GM21526 (cell line): Measurements from ENCODE around the gene MYLK.
"Not testable (repeated sequence)": the region's sequence is repeated elsewhere in the genome, so short reads cannot be mapped to it uniquely, and the experiment has no call there.

Experiments used
- ATAC-seq: cut with Tn5 transposase; IDR thresholded peaks from one replicate; pipeline ENCODE4 v1.9.1; 2021; ENCODE audit warnings: moderate library complexity; ENCODE audit not compliant: unreplicated experiment, low FRiP score

The MYLK gene

DNA sequence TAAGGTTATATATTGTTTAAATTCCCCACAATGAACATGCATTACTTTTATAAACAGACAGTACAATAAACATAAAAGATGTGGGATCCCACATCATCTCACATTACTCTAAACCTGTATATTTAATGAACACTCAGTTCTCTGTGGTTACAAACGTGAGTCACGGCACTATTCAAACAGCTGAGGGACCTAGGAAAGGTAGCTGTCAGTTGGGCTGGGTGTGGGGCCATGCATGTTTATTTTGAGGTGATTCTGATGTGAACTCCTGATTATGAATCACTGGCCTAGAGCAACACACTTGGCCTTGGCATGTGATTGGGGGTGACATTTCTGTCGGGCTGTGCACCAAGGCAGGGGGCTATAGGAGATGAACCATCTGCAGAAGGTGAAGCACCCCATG, 151.7 kb downstream of the MYLK start:
- no peak for ATAC-seq

DNA sequence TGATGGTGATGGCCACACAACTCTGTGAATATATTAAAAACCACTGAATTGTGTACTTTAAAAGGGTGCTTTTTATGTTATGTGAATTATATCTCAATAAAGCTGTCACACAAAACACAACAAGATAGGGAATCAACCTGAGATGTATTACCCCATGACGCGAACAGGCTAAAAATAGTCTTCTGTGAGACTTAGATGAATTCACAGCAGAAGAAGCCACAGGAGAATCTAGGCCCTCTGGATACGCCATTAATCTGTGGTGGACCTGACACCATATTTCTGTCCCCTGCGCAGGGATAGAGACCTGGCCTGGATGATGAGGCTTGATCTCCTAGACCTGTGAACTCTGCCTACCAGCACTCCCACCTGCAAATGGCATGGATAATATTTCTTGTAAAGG, 153.3 kb downstream of the MYLK start:
- ATAC-seq = no peak

GRCh38 chr3:123728991-123729390, 155.1 kb downstream of the MYLK start:
- ATAC-seq = no peak

DNA sequence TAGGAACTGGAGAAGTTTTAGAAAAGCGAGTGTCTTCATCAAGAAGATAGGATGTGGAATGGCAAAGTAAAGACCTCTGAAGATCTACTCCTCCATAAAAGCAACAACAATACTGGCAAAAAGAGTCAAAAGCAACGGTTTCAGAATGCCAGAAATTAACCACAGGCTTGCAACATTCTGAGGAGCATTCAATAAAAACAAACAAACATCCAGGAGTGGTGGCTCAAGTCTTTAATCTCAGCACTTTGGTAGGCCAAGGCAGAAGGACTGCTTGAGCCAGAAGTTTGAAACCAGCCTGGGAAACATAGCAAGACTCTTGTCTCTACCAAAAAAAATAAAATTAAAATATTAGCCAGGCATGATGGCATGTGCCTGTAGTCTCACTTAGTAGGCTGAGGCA, 156.1 kb downstream of the MYLK start:
- ATAC-seq = no peak

GRCh38 chr3:123725652-123726400, 158.3 kb downstream of the MYLK start:
- no peak for ATAC-seq

DNA sequence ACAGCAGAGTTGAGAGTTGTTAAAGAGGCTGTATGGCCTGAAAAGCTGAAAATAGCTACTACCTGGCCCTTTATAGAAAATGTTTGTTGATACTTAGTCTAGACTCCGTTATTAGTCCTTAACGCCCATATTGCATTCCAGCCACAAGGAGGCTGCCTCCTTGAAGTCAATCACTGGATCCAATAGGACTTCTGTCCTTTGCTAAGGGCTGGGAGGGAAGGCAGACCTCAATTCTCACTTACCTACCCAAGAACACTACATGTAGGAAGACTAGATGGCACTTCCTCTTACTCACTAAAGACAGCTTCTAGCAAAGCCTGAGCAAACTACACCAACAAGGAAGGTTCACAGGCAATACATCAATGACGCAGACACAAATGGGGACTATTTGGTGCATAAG, 159.8 kb downstream of the MYLK start:
- ATAC-seq = no peak

DNA sequence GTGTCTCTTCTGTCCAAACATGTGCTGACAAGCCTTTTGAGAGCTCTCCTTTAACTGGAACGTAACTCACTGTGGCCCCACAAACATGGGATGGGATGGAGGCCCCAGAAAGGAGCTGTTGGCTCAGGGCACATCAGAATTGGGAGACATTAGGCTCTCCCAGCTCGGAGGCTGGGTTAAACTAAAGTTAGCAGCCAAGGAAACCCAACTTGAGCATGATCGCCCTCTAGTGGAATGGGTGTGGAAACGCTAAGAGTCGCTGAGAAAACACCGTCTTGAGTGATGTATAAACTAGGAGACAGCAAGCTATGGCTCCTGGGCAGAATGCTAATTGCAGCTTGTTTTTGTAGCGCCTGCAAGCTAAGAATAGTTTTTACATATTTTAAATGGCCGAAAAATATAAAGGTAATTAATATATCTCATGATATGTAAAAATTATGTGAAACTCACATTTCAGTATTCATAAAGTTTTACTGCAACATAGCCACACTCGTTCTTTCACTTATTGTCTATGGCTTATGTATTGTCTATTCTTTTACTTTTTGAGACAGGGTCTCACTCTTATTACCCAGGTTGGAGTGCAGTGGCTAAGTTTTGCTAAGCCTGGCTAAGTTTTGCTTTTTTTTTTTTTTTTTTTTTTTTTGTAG, 160.5 kb downstream of the MYLK start:
- ATAC-seq = no peak

DNA sequence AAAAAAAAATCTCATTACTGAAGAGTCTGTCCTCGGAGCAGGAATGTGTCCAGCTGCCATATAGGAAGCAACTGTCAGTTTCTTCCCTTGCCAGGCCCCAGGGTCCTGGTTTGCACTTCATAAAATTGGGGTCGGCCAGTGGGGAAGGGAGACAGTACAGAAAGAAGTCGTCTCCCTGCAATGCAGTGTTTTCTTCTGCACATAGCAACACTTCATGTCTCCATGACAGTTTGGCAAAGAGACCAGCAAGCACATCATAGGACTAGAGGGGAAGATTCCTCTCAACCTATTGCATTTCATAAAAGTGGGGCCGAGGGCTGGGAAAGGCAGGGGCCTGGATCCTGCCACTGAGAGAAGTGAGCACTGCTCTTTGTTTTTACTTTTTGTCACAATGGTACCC, 161.1 kb downstream of the MYLK start:
- no peak for ATAC-seq

DNA sequence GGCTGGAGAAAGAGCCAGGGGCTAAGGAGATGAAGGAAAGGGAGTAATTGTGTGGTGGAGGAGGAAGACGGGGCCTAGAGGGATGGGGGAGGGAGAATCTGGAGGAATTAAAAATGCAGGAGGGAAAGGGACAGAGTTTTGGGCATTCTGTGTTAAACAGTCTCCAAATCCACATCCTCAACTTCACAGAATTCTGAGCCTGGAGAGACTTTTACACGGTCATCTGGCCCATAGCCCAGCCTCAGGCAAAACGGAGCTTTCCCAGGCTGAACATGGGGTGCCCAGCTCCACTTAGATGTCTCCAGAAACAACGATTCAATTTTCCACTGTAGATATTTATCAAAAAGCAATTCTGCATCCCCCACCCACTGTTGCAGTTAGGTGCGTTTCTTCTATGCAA, 161.7 kb downstream of the MYLK start:
- ATAC-seq = no peak

- no peak for ATAC-seq
These were observed 162.1 kb downstream of the MYLK start for GRCh38 chr3:123722021-123722420.

DNA sequence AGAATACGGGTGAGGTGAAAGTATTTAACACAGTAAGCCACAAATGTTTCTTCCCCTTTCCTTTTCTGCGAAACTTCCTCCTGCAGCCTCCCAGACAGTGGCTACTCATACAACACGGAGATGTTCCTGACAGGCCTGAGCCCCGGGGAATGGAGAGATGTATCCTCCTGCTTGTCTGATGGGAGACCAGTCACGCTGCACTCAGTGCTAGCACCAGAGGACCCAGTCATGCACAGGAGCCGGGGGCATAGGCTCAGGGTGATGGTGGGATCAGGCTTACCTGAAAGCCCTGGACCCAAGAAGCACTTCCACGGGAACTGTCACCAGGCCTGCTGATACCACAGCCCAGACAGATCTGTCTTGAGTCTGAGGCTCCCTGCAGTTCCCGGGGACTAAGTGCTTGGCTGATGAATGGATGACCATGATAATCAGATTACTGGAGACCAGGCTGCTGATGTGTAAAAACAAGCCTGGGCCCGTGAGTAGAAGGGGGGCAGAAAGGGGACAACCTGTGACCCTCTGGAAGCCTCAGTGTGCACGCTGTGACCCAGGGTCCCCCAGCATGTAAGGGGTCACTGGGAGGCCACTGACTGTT, 162.9 kb downstream of the MYLK start:
- not testable (repeated sequence) for ATAC-seq

GRCh38 chr3:123720638-123721037, 163.5 kb downstream of the MYLK start:
- no peak for ATAC-seq

DNA sequence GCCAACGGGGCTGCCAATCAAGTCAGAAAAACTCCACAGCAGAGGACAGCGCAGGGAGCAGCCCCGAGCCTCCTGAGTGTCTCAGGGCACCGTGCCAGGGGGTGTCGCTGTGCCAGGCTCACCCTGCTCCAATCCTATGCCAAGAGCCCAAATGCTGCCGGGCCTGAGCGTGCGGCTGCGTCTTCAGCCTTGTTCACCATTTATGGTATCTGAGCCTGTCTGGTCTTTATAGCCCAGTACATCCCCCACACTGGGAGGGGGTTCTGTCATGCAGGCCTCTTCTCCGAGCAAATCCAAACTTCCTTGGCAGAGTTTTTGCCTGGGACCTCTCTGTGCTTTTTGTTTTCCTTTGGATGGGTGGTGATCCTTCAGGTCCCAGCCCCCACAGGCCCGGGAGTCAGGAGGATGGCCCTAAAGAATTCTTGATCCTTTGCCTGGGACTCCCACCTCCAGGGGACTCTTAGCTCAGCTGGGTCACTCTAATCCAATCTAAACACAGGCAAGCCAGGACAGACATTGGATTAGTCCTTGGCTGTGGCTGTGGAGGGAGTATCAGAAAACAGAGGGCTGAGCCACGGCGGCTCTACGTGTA, 164.2 kb downstream of the MYLK start:
- ATAC-seq = no peak

GRCh38 chr3:123719061-123719756, 164.9 kb downstream of the MYLK start:
- not testable (repeated sequence) for ATAC-seq

- no peak for ATAC-seq
These were observed 166.0 kb downstream of the MYLK start for GRCh38 chr3:123718108-123718507.

DNA sequence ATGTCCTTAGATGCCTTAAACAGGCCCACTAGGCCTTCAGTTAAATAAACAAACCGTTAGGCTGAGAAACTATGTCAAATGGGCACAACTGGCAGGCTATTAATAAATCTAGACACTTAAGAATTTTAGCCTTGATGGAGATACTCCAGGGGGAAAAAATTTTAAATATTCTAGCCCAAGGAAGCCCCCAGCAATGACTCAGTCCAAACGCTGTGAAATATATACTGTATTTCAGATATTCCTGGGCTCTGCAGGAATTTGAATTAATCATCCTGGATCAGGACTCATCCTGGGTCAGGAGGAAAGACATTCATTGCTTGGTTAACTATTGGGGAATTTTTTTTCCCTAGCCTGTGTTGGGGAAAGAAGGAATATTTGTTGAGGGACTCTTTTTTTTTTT, 166.7 kb downstream of the MYLK start:
- not testable (repeated sequence) for ATAC-seq

DNA sequence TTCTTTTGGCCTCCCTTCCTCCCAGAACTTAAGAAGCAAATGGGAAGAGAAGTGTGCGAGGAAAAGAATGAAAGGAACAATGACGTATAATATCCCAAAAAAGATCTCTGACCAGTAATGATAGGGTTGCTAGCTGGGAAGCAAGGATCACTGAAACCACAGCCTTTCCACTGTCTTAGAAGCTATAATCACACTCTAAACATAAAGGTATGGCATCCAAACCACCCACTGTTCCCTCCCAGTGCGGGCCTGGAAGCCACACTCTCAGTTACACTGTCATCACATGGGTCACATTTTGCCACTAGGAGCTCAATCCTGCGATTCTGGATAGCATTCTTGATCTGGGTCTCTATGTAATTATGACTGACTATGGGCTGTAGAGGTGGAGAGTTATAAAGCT, 167.7 kb downstream of the MYLK start:
- no peak for ATAC-seq

- ATAC-seq = no peak
These were observed 170.9 kb downstream of the MYLK start for GRCh38 chr3:123713211-123713610.

DNA sequence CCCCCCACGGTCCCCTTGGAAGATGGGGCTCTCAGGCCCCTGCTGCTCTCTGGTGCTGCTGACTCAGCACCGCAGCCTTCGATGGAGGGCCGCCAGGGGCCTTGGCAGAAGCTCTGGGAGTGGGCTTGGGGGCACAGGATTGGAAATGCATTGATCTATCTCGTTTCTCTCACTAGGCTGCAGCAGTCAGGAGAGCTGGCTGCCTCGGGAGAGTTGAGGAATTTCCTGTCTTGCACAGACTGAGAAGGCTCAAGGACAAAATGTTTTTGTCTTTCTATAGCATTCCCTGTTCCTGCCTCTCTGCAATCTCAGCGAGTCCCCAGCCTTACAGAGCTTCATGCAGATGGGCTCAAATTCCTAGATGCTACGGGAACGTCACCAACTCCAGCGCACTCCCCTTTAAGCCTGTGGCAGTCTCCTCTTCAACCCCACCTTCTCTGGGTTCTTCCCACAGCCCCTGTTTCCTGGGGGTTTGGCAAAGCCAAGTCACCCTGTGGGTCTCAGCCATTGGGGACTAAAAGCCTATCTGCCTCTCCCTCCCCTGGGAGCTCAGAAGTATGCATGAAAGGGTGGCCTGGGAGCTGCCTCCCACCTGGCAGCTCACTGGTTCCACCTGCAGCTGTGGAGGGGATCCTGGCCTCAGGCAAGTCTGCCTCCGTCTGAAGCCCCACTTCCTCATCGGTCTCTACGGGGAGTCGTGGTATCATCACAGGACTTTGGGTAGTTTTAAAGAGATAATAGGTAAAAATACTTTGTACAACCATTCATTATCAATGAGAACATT, 171.9 kb downstream of the MYLK start:
- ATAC-seq = no peak

GRCh38 chr3:123711356-123711755, 172.8 kb downstream of the MYLK start:
- no peak for ATAC-seq
